HCT116 (cell line): ENCODE data around the gene SAMD13. TPM values are rescaled to one million over a fixed set of nuclear protein-coding genes. Genes with fewer than 3 reads are reported as not detected.

Experiments used
- ATAC-seq: fragments of 200-7000 bp; cut with Tn5 transposase; 2 replicates; pipeline ENCODE4 v1.9.1; 2020; ENCODE audit warnings: mild to moderate bottlenecking, moderate library complexity
- BruUV-seq: library from RNA; stranded (reverse); fragments of 400-500 nt; replicated peaks from 2 replicates; lab custom pipeline; 2021; lab: Mats Ljungman, UMichigan
- CTCF ChIA-PET: fragments of 300-600 bp; sonication (Branson Sonifier 250); formaldehyde crosslinking; loops from one replicate; lab custom pipeline; 2021; ENCODE audit warnings: antibody characterized with exemption; lab: Charles Lee
- POLR2A ChIA-PET: fragments of 300-600, 350-600 bp; sonication (Branson Sonifier 250); formaldehyde crosslinking; loops from one replicate; lab custom pipeline; 2021; ENCODE audit warnings: antibody characterized with exemption; lab: Charles Lee
- RAD21 ChIA-PET, 2 experiments: fragments of 300-600 bp; sonication (Branson Sonifier 250); formaldehyde crosslinking; loops; one replicate each; lab custom pipeline; 2023; ENCODE audit warnings: low total read pairs in 2 of 2; ENCODE audit not compliant: uncharacterized antibody in 2 of 2, unreplicated experiment in 2 of 2, low non-redundant PET in 1 of 2; lab: Charles Lee
- DNase-seq: peaks from one replicate; pipeline ENCODE4 v3.0.0-alpha.2; 2010; ENCODE audit warnings: low read depth, low spot score
- H2AFZ ChIP-seq: fragments of 200-600 bp; shearing (Covaris generic), sonication (generic); 2 replicates; pipeline ENCODE4 v1.6.1; 2017; ENCODE audit warnings: low read depth, mixed run types, mixed read lengths, antibody characterized with exemption, low read length; ENCODE audit not compliant: poor library complexity, severe bottlenecking
- H3K27ac ChIP-seq: 2 replicates; pipeline ENCODE4 v1.5.1; 2012; ENCODE audit warnings: low read depth, low read length
- H3K27me3 ChIP-seq: fragments of 200-600 bp; sonication (generic); 2 replicates; pipeline ENCODE4 v1.6.1; 2016; ENCODE audit warnings: mixed run types, low read length, mixed read lengths; ENCODE audit not compliant: insufficient read depth
- H3K36me3 ChIP-seq, 2 experiments: fragments of 200-500 bp in 1 of 2; fragments of 200-600 bp in 1 of 2; sonication (Bioruptor generic) in 1 of 2; sonication (generic) in 1 of 2; 2 replicates each; pipeline versions ENCODE4 v1.5.1 to v1.6.1; 2014 to 2016; ENCODE audit warnings: low read length in 2 of 2, inconsistent platforms in 1 of 2, mixed read lengths in 1 of 2, mixed run types in 1 of 2; ENCODE audit not compliant: insufficient read depth in 2 of 2, control insufficient read depth in 1 of 2
- H3K4me1 ChIP-seq, 2 experiments: fragments of 200-600 bp in 1 of 2; sonication (generic) in 1 of 2; 2 replicates each; pipeline versions ENCODE4 v1.5.1 to v1.6.1; 2012 to 2017; ENCODE audit warnings: low read length in 2 of 2, inconsistent platforms in 1 of 2, mild to moderate bottlenecking in 1 of 2, mixed read lengths in 1 of 2, mixed run types in 1 of 2, moderate library complexity in 1 of 2; ENCODE audit not compliant: insufficient read depth in 2 of 2, control insufficient read depth in 1 of 2
- H3K4me2 ChIP-seq: fragments of 200-600 bp; sonication (generic); 2 replicates; pipeline ENCODE4 v1.6.1; 2017; ENCODE audit warnings: mixed run types, low read length, mixed read lengths
- H3K4me3 ChIP-seq, 2 experiments: fragments of 200-600 bp in 1 of 2; sonication (generic) in 1 of 2; replicated peaks in 1 of 2; 2 replicates each; pipeline ENCODE4 v1.5.1; 2011 to 2016; ENCODE audit warnings: low read length in 2 of 2, control low read depth in 1 of 2, low read depth in 1 of 2, mild to moderate bottlenecking in 1 of 2, mixed read lengths in 1 of 2, mixed run types in 1 of 2
- H3K79me2 ChIP-seq: fragments of 200-600 bp; sonication (generic); 2 replicates; pipeline ENCODE4 v1.6.1; 2017; ENCODE audit warnings: mild to moderate bottlenecking, mixed run types, low read length, moderate library complexity, mixed read lengths; ENCODE audit not compliant: insufficient read depth
- H3K9ac ChIP-seq: fragments of 200-600 bp; sonication (generic); 2 replicates; pipeline ENCODE4 v1.6.1; 2016; ENCODE audit warnings: low read length, mixed read lengths
- H3K9me2 ChIP-seq: fragments of 200-600 bp; sonication (generic), shearing (Covaris generic); 2 replicates; pipeline ENCODE4 v1.6.1; 2017; ENCODE audit warnings: mixed run types, mild to moderate bottlenecking, moderate library complexity; ENCODE audit not compliant: insufficient read depth
- H3K9me3 ChIP-seq, 2 experiments: fragments of 200-500 bp in 1 of 2; fragments of 200-600 bp in 1 of 2; sonication (Bioruptor generic) in 1 of 2; sonication (generic) in 1 of 2; 2 replicates each; pipeline ENCODE4 v1.6.1; 2014 to 2017; ENCODE audit warnings: low read length in 2 of 2, mixed read lengths in 2 of 2, inconsistent platforms in 1 of 2, low read depth in 1 of 2, mild to moderate bottlenecking in 1 of 2, mixed run types in 1 of 2, moderate library complexity in 1 of 2; ENCODE audit not compliant: control insufficient read depth in 1 of 2, insufficient read depth in 1 of 2
- H4K20me1 ChIP-seq: fragments of 200-600 bp; sonication (generic), shearing (Covaris generic); 2 replicates; pipeline ENCODE4 v1.6.1; 2017; ENCODE audit warnings: mixed run types, mild to moderate bottlenecking, moderate library complexity; ENCODE audit not compliant: insufficient read depth
- CBX3 ChIP-seq: IDR thresholded peaks from 2 replicates; pipeline ENCODE4 v1.6.1; 2012; ENCODE audit warnings: low read depth
- CEBPB ChIP-seq: IDR thresholded peaks from 2 replicates; pipeline ENCODE4 v1.6.1; 2012; ENCODE audit warnings: low read depth
- EGR1 ChIP-seq: IDR thresholded peaks from 2 replicates; pipeline ENCODE4 v1.6.1; 2012; ENCODE audit warnings: low read depth
- ELF1 ChIP-seq: IDR thresholded peaks from 2 replicates; pipeline ENCODE4 v1.6.1; 2012; ENCODE audit warnings: low read depth, borderline replicate concordance
- EZH2phosphoT487 ChIP-seq: fragments of 200-600 bp; IDR thresholded peaks from 2 replicates; pipeline ENCODE4 v1.6.1; 2018; ENCODE audit warnings: antibody characterized with exemption, borderline replicate concordance
- FOSL1 ChIP-seq: IDR thresholded peaks from 2 replicates; pipeline ENCODE4 v1.6.1; 2012; ENCODE audit warnings: low read depth
- JUND ChIP-seq: IDR thresholded peaks from 2 replicates; pipeline ENCODE4 v1.6.1; 2012
- MAX ChIP-seq: IDR thresholded peaks from 2 replicates; pipeline ENCODE4 v1.6.1; 2012
- POLR2A ChIP-seq: IDR thresholded peaks from 2 replicates; pipeline ENCODE4 v1.7.0; 2011; ENCODE audit warnings: borderline replicate concordance; ENCODE audit not compliant: insufficient read depth, insufficient read length; ENCODE audit errors: extremely low read depth
- POLR2AphosphoS5 ChIP-seq: IDR thresholded peaks from 2 replicates; pipeline ENCODE4 v1.6.1; 2011; ENCODE audit warnings: mild to moderate bottlenecking, low read depth, low read length, moderate library complexity
- SIN3A ChIP-seq: IDR thresholded peaks from 2 replicates; pipeline ENCODE4 v1.6.1; 2012; ENCODE audit warnings: low read depth
- SP1 ChIP-seq: IDR thresholded peaks from 2 replicates; pipeline ENCODE4 v1.6.1; 2012; ENCODE audit warnings: low read depth
- SRF ChIP-seq: IDR thresholded peaks from 2 replicates; pipeline ENCODE4 v1.6.1; 2012; ENCODE audit warnings: low read depth
- TCF7L2 ChIP-seq: IDR thresholded peaks from 2 replicates; pipeline ENCODE4 v1.7.0; 2011; ENCODE audit warnings: borderline replicate concordance, inconsistent platforms; ENCODE audit not compliant: insufficient read depth, insufficient read length; ENCODE audit errors: extremely low read depth
- YY1 ChIP-seq: IDR thresholded peaks from 2 replicates; pipeline ENCODE4 v1.6.1; 2011; ENCODE audit warnings: low read length, low read depth, moderate library complexity, mild to moderate bottlenecking; ENCODE audit not compliant: insufficient replicate concordance; ENCODE audit errors: extremely low read depth
- ZFX ChIP-seq: fragments of 450-650 bp; IDR thresholded peaks from 2 replicates; pipeline ENCODE4 v1.6.1; 2017
- ZNF274 ChIP-seq: fragments of 200-500 bp; sonication (Bioruptor generic); IDR thresholded peaks from 2 replicates; pipeline ENCODE4 v1.6.1; 2014; ENCODE audit warnings: mild to moderate bottlenecking, low read depth, low read length, inconsistent platforms
- intact Hi-C: fragments of 100-400 bp; cut with micrococcal nuclease; formaldehyde crosslinking; loops from 2 replicates; pipeline ENCODE4 v1.10.0; 2022
- total RNA-seq: library from RNA; stranded (reverse); gene quantifications from one replicate; pipeline ENCODE4 v1.2.1, GENCODE V29; 2021; ENCODE audit not compliant: unreplicated experiment
- TF ChIP-seq, protein P1 (sequence below): IDR thresholded peaks from 2 replicates; pipeline ENCODE4 v1.6.1; 2011; ENCODE audit warnings: mild to moderate bottlenecking, low read length, moderate library complexity; ENCODE audit not compliant: insufficient replicate concordance; ENCODE audit errors: extremely low read depth

The SAMD13 gene
- total RNA-seq, 1 experiment from 2014 or later, result 14.9 TPM

GRCh38 chr1:84363622-84364021 lies 62.1 kb downstream of the SAMD13 start:
- intact Hi-C loops, result loop anchor here (2.0 kb wide), 3 partner anchors 65 to 207 kb away; no protein-coding TSS in a partner anchor
- H3K4me2 ChIP-seq, result no peak overlapping the region
- CTCF ChIA-PET, result no interaction called here
- ATAC-seq (no peak), DNase-seq (no peak)
- H3K36me3 ChIP-seq, result peaks cover 0 to 4% of the 10 kb centered on the region in 2 experiments; a peak in 1 of 4 replicates
- no TSS peak for BruUV-seq
- H3K9ac ChIP-seq, result no peak overlapping the region
- no peaks in the 10 kb centered on the region for H3K27me3 ChIP-seq
- peak overlapping the region; percentile 99 for H3K27ac ChIP-seq
- no peak overlapping the region for H2AFZ ChIP-seq
- RAD21 ChIA-PET, result no interaction called here
- H3K9me3 ChIP-seq, result no peaks in the 10 kb centered on the region
- H3K79me2 ChIP-seq, result no peaks in the 10 kb centered on the region
- no peak for TF ChIP-seq ZFX
- no peak for TF ChIP-seq TCF7L2
- H3K4me3 ChIP-seq, result no peak overlapping the region
- peaks cover 38 to 63% of the 10 kb centered on the region in 2 experiments for H3K4me1 ChIP-seq
- no peaks in the 10 kb centered on the region for H4K20me1 ChIP-seq
- POLR2A ChIA-PET, result no interaction called here
- H3K9me2 ChIP-seq, result no peaks in the 10 kb centered on the region

DNA sequence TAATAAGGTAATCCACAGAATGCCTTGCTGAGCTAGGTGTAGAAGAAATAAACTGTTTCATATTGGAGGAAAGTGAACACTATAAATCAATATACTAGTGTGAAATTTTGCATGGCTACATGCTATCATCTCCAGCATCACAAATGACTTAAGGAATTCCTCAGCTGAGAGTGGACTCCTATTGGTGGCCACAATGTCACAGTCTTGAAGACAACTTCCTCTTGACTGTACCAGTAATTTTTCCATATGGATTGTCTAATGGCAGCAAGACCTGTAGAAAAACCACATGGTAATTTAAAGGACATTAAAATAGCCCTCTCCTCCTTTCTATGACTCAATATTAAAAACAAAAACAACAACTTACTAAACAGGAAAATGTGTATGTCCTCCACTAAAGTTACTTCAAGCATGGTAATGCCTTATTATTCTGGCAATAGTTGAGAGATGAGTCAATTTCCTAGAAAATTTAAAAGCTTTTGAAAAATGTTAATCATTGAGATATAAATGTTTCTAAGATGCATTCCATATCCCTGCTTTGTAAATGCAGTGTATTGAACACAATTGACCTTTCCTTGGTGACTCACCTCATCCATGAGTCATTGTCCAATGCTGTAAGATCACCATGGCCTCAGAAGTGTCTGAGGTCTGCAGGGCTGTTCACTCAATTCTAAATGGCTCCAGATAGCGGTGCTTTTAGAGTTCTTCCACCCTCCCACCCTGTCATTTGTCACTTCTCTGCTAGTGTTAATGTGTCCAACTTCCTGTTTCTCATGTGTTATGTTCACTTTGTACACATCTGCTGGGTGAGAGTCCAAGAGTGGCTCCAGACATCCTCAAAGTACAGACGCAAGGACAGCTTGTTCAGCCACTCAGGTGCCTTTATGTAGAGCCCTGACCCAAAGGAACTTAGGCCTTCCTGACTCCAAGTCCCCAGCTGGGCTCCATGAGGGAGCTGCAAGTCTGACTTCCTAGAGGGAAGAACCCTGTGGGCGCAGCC lies 64.0 kb downstream of the SAMD13 start:
- Histone ChIP-seq H4K20me1 (no peaks in the 10 kb centered on the region), H3K27ac (peak overlapping the region; percentile 99), H2AFZ (no peak overlapping the region), H3K9ac (peak overlapping the region; percentile 54), H3K4me1 (peaks cover 38 to 63% of the 10 kb centered on the region in 2 experiments), H3K4me3 (peak overlapping the region in 1 of 2 experiments; percentile 1; a peak in 1 of 4 replicates), H3K79me2 (no peaks in the 10 kb centered on the region), H3K4me2 (peak overlapping the region; percentile 56), H3K36me3 (0 out of 4 replicates have a peak, but pooled peaks cover 0 to 4% of the 10 kb centered on the region in 2 experiments), H3K9me2 (no peaks in the 10 kb centered on the region), H3K27me3 (no peaks in the 10 kb centered on the region), H3K9me3 (no peaks in the 10 kb centered on the region)
- POLR2A ChIA-PET, result interaction anchor here (0.7 to 3.0 kb wide), 10 partner anchors 9 to 221 kb away, joined by 3 to 9 read pairs (median 4); partner anchors contain the start of genes PRKACB and SAMD13
- TSS peak; percentile 83 for BruUV-seq
- CTCF ChIA-PET, result no interaction called here
- RAD21 ChIA-PET, result no interaction called here
- peak; percentile 99 for DNase-seq
- peak; percentile 87 for ATAC-seq
- intact Hi-C loops, result loop anchor here (2.0 to 5.0 kb wide), 4 partner anchors 67 to 209 kb away; no protein-coding TSS in a partner anchor
- TF ChIP-seq ELF1, result peak; percentile 36; the same call in 1 of the 2 replicates
- no peak for TF ChIP-seq ZNF274
- TF ChIP-seq CBX3, result peak; percentile 91
- TF ChIP-seq POLR2A, result peak; percentile 8
- peak; percentile 81; the same call in 1 of the 2 replicates for TF ChIP-seq POLR2AphosphoS5
- TF ChIP-seq CEBPB, result peak; percentile 94
- TF ChIP-seq ZFX, result no peak
- peak; percentile 100 for TF ChIP-seq FOSL1
- TF ChIP-seq YY1, result peak; percentile 76
- TF ChIP-seq, protein P1, sequence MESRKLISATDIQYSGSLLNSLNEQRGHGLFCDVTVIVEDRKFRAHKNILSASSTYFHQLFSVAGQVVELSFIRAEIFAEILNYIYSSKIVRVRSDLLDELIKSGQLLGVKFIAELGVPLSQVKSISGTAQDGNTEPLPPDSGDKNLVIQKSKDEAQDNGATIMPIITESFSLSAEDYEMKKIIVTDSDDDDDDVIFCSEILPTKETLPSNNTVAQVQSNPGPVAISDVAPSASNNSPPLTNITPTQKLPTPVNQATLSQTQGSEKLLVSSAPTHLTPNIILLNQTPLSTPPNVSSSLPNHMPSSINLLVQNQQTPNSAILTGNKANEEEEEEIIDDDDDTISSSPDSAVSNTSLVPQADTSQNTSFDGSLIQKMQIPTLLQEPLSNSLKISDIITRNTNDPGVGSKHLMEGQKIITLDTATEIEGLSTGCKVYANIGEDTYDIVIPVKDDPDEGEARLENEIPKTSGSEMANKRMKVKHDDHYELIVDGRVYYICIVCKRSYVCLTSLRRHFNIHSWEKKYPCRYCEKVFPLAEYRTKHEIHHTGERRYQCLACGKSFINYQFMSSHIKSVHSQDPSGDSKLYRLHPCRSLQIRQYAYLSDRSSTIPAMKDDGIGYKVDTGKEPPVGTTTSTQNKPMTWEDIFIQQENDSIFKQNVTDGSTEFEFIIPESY, result no peak
- TF ChIP-seq SRF, result peak; percentile 86
- TF ChIP-seq SP1, result peak; percentile 98
- peak; percentile 100 for TF ChIP-seq JUND
- TF ChIP-seq EGR1, result no peak
- TF ChIP-seq EZH2phosphoT487, result no peak
- peak; percentile 71; the same call in 1 of the 2 replicates for TF ChIP-seq SIN3A
- peak; percentile 49; the same call in 1 of the 2 replicates for TF ChIP-seq MAX
